CD4-positive, alpha-beta T cell treated with Interleukin-17A for 1 hour (primary cell): ENCODE data around the gene LDHA.
"Not testable (repeated sequence)": the region's sequence is repeated elsewhere in the genome, so short reads cannot be mapped to it uniquely, and the experiment has no call there.

Experiments used
- DNase-seq: peaks from one replicate; pipeline ENCODE4 v3.0.0-alpha.2; 2020

Gene LDHA

GRCh38 chr11:18394928-18395734, 768 bp downstream of the LDHA start:
- DNase-seq, result peak; percentile 37

DNA sequence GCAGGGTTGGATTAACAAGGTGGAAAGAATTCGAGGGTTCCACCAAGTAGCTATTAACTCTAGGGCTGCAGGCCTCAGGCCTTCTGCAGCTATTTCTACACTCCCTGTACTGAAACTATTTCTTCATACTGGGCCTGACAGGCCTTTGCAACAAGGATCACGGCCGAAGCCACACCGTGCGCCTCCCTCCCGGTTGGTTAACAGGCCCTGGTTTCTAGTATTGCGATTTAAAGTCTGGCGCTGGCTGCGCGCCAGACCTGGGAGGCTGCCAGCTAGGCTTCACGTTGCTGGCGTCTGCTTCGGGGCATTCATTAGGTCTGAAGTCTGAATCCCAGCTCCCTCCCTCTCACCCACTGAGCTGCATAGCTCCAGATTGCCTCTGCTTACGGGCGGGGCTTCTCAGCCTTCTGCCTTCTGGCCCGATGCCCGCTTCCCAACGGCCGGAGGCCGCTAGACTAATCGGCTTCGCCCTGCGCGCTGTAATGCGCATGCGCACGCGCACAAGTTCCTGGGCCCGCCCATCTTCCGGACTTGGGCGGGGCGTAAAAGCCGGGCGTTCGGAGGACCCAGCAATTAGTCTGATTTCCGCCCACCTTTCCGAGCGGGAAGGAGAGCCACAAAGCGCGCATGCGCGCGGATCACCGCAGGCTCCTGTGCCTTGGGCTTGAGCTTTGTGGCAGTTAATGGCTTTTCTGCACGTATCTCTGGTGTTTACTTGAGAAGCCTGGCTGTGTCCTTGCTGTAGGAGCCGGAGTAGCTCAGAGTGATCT, 1.6 kb downstream of the LDHA start:
- DNase-seq, result peak; percentile 97

GRCh38 chr11:18397921-18398320, 3.6 kb downstream of the LDHA start:
- DNase-seq, result no peak

DNA sequence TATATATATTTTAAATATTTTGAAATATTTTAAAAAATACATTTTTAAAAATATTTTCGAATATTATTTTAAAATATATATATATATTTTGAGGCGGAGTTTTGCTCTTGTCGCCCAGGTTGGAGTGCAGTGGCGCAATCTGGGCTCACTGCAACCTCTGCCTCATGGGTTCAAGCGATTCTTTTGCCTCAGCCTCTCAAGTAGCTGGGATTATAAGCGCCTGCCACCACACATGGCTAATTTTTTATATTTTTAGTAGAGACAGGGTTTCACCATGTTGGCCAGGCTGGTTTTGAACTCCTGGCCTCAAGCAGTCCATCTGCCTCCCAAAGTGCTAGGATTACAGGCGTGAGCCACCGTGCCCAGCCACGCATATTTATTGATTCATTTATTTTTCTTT, 6.7 kb downstream of the LDHA start:
- not testable (repeated sequence) for DNase-seq

DNA sequence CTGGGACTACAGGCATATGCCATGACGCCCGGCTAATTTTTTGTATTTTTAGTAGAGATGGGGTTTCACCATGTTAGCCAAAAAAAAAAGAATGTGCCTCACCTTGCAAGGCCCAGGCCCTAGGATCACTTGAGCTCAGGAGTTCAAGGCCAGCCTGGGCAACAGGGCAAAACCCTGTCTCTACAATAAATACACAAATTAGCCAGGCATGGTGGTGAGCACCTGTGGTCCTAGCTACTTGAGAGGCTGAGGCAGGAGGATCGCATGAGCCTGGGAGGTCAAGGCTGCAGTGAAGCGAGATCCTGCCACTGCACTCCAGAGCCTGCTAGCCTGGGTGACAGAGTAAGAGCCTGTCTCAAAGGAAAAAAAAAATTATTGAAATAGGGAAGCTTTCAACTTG, 9.7 kb downstream of the LDHA start:
- DNase-seq, result no peak

- not testable (repeated sequence) for DNase-seq
These were observed 13.0 kb downstream of the LDHA start for GRCh38 chr11:18407400-18407799.

- no peak for DNase-seq
These were observed 14.4 kb downstream of the LDHA start for GRCh38 chr11:18408558-18409291.

DNA sequence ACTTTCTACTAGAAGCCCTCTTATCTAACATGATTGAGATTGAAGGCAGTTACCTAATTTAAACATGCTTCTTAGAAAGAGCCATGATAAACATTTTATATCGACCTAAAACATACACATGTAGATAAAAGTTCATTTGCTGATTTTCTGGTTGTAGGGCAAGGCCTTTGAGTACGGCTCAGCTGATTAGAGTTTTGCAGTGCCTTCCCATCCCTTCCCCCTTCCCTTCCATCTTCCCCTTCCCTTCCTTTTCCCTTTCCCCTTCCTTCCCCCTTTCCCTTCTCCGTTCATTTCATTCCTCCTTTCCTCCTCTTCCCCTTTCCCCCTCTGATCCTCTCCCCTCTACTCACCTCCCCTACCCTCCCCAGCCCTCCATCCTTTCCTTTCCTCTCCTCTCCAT, 22.1 kb downstream of the LDHA start:
- no peak for DNase-seq

DNA sequence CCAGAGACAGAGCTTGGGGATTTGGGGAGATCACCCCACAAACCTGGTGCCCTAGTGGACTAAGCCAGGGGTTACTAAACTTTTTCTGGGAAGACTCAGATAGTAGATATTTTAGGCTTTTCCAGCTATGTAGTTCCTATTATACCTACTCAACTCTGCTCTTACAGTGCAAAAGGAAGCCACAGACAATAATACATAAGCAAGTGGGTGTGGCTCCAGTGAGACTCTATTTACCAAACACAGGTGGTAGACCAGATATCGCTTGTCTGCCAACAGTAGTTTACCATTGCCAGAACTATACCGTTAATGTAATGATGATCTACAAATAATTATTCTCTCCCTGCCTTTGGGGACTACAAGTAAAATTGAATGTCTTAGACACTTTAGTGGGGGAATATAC, 24.7 kb downstream of the LDHA start:
- DNase-seq, result no peak

DNA sequence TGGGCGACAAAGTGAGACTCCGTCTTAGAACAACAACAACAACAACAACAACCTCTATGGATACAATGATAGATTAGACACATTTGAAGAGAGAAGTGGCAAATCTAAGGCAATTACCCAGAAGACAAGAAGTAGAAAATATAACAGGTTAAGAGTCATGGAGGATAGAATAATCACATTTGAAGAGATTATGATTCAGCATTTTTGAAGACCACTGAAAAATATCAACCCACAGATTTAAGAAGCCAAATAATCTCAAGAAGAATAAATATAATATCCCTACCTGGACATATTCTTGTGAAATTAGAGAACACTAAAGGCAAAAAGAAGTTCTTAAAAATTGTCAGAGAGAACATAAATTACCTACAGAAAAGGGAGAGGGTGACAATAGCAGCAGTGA, 25.7 kb downstream of the LDHA start:
- no peak for DNase-seq

GRCh38 chr11:18427240-18427639, 32.9 kb downstream of the LDHA start:
- no peak for DNase-seq

- DNase-seq, result no peak
These were observed 35.0 kb downstream of the LDHA start for GRCh38 chr11:18429332-18429731.

DNA sequence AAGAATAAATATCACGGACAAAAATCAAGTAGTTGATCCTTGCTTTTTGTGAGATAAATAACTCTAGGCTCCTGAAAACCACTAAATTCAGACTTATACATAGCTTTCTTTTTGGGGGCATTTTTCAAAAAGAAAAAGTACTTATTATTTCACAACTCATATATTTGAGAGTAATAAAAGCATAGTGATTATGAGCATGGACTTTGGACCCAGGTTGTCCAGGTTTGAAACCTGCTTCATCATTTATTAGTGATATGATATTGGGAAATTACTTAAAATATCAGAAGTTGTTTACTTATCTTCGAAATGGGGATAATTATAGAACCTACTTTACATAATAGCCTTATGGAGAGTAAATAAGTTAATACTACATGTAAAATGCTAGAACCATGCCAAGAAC, 44.3 kb downstream of the LDHA start:
- DNase-seq, result no peak

DNA sequence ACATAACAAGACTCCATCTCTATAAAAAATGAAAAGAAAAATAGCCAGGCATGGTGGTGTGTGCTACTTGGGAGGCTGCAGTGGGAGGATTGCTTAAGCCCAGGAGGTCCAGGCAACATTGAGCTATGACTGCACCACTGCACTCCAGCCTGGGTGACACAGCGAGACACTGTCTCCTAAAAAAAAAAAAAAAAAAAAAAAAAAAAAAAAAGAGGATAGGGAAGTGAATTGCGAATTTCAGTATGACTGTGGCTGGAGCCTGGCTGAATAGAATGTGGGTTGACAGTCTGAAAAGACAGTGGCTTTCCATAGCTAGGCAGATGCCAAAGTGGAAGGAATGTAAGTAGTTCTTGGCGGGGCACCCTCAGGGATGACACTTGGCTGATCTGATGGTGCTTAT, 54.9 kb downstream of the LDHA start:
- DNase-seq, result no peak

- DNase-seq, result no peak
These were observed 58.6 kb downstream of the LDHA start for GRCh38 chr11:18452927-18453326.

GRCh38 chr11:18455686-18456372, 61.5 kb downstream of the LDHA start, which contains the start of gene LDHAL6A:
LDHAL6A (plus strand) TSS chr11:18455856; CDS start chr11:18456681, 825 bp downstream.
- peak; percentile 18 for DNase-seq

DNA sequence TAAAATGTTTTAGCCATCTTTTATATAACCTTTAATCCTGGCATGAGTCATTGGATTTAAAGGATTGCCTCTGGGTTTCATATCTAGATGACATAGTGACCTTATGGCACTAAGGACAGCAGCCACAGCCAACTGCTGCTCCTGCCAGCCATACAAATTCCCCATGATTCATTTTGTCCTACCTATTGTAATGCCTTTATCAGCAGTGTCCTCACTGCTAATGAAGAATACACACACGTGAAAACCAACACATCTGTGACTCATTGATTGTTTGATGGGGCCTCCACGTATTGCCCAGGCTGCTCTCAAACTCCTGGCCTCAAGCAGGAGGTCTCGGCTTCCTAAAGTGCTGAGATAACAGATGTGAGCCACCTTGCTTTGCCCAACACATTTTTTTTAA, 63.1 kb downstream of the LDHA start:
- no peak for DNase-seq
